Hematopoietic multipotent progenitor cell treated with erythropoietin and hydrocortisone succinate and interleukin-3 and kit ligand, for 4 days (in vitro differentiated cells): ENCODE data around the gene KCNJ15.
A peak's percentile ranks its signal among the peaks of the same experiment; 100 is the strongest.
"Not testable (repeated sequence)": the region's sequence is repeated elsewhere in the genome, so short reads cannot be mapped to it uniquely, and the experiment has no call there.

ENCODE experiments used
- DNase-seq: peaks from one replicate; pipeline ENCODE4 v3.0.0-alpha.2; 2015

KCNJ15 gene

DNA sequence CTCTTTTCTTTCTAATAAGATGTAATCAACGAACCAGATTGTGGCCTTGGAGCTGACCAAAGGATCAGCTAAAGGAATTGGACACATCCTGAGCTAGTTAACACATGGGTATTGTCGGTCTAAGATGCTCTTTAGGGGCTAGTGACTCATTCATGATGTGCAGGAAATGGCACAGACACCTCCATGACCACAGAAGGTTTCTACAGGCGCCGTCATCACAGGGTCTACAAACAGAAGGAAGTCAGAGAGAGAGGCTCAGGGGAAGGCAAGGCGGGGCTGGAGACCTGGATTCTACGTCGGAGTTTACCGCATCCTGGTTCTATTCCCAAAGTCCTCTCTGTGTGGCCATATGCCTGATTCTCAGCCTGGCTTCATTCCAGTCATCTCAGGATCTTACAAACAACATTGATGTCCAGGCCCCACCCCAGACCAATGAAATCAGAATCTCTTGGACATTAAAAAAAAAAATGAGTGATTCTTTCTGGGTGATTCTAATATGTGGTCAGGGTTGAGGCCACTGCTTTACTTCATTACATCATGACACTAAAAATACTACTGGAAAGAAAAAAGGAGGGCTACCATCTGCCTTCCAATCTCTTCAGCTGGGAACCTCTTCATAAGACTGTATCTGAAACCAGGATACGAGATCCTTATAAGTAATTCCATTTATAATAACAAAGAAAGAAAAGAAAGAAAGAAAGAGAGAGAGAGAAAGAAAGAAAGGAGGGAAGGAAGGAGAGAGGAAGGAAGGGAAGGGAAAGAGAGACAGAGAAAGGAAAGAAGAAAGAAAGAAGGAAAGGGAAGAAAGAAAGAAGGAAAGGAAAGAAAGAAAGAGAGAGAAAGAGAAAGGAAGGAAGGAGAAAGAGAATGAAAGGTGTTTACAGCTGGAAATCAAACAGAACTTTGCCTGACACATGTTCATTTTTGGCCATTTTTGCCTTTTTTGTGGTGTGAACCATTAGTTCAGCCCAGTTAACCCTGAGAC is 11.6 kb upstream of the KCNJ15 start:
- DNase-seq: peak; percentile 43

DNA sequence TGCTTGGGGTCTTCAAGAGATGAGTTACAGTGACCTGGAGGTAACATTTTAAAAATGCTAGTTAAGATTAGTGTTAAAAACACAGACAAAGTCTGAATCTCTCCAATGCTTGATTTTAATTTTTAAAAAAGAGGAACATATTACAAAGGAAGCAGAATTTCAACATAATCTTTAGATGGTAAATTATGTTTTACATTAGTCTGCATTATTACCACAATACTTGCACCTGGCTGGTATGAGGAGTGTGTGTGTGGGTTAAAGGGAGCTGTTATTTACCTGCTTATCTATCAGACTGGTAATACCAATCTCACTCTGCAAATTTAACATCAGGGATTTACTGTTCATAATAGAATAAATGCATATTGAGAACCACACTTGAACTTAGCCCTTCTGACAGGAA is 10.3 kb upstream of the KCNJ15 start:
- no peak for DNase-seq

DNA sequence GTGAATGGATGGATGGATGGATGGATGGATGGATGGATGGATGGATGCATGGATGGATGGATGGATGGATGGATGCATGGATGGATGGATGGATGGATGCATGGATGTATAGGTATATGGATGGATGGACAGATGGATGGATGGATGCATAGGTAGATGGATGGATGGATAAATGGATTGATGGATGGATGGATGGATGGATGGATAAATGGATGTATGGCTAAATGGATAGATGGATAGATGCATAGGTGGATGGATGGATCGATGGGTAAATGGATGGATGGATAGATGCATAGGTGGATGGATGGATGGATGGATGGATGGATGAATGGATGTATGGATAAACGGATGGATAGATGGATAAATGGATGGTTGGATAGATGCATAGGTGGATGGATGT is 9.7 kb upstream of the KCNJ15 start:
- DNase-seq: not testable (repeated sequence)

DNA sequence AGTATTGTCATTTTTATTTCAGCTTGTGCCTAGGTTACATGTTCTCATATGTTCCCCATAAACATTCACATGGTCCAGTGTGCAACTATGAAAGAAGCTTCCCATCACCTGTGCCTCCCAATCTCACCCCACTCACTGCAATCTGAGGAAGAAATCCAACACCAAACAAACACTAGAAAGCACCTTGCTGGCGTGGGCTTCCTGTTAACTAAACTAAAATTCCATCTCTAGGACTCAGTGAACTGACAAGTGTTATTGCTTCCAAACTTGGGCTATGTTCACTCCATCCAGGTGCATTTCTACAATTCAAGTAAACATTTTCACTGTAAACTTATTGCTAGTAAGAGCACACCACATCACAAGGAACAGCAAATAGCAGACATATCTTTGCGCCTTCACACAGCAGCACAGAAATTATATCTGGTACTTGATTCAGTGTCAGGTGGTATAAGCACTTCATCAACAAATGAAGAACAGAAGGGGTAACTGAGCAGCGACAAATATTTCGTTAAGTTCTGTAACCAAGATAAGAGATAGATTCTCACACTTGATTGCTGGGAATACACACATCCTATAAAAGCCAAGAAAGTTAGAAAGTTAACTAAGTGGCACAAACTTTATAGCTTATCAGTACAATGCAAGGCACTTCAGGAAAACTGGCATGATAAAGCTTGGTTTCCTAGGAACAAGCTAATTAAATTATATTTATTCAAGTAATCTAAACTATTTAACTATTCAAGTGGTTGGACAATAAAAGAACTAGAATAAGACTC is 8.9 kb upstream of the KCNJ15 start:
- DNase-seq: no peak

DNA sequence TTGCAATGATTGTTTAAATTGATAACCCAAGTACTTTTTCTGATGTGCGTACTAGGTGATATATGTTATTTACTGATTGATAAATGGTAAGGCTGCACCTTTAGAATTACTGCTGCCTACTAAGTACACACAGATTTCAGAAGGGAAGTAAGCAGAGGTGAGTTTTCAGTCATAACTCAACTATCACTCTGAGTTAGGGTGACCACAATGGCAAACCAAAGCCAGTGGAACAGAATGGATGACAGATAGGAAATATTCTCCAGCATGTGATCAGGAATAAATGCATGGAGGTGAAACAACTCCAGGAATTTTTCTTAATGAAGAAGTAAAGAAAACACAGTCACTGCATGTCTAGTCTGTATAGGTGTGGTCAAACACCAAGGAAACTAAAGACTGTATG is 7.5 kb upstream of the KCNJ15 start:
- DNase-seq: no peak

DNA sequence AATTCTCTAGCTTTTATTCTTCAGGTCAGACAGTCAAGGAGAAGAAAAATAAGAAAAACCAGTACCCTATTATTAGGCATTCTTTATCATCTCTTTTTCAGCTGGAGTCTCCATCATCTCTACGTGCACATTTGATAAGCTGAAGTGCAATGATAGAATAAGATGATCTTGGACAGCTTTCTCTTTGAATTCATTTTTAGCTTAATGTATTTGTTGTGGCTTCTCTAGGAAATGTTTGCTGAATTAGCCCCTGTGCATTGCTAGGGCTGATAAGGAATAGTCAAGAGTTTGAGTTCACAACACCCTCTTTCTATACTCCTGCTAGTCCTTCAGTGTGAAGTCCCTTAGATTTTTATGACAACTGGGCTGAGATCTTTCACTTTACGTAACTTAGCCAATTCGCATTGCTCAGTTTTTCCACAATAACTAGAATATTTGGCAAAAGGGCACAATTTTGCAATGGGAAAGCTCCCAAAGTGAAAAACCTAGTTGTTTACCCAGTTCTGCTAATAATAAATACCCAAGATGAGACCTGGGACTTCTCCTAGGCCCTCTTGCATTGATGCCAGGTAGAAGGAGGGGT is 7.0 kb upstream of the KCNJ15 start:
- DNase-seq: peak; percentile 63

DNA sequence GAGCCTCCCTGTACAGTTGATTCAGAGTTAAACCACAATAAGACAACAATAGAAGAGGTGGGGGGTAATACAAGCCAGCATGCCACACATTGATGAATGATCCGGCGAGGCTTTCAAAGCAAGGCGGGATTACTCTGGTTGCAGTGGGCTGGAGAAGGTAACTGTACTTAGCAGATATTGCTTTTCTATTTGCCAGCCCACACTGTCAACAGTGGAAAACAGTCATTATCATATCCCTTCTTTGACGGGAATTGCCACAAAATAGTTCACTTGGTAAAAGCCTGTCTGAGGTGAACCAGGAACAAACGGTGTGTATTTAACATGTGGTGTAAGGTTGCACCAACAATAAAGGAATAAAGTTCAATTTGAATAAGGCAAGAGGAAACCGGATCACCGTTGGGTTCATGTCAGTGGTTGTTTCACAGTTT is 5.8 kb upstream of the KCNJ15 start:
- DNase-seq: no peak

DNA sequence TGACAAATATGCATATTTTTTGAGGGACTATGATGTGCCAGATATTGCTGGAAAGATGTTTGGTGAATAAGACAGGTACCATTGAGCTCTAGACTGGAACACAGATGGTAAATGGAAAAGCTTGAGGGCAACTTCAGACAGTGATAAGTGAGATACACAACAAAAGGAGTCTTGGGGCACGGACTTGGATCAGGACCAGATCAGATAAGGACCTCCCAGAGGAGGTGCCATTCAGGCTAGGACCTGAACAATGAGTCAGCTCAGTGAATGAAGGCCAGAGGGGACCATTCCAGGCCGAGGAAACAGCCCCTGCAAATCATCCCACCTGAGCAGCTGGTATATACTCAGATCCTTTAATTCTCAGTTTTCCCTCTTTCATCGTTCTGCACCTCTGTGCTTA is 1.8 kb upstream of the KCNJ15 start:
- DNase-seq: peak; percentile 26

DNA sequence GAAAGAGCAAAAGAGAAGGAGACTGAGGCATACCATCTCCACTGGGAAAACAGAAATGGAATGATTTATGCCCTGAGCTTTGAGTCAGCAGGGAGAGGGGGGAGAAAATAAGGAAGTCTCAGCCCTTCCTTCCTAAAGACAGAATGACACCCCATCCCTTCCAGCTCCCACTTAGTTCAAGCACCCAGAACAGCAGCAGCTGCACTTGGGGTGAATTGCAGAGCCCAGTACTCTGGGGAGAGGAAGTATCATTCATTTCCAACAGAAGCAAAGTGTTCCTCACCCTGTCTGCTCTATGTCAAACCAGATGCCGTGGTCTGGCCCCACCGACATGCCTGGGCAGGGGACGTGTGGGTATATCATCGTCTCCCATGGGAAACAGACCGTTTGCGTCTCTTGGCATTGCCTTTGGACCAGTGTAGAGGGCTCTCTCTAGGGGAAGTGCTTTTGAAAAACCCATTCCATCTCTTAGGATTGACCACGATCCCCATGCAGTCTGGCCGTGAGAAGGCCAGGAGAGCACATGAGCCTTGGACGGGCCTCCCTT is 1.1 kb upstream of the KCNJ15 start:
- no peak for DNase-seq

DNA sequence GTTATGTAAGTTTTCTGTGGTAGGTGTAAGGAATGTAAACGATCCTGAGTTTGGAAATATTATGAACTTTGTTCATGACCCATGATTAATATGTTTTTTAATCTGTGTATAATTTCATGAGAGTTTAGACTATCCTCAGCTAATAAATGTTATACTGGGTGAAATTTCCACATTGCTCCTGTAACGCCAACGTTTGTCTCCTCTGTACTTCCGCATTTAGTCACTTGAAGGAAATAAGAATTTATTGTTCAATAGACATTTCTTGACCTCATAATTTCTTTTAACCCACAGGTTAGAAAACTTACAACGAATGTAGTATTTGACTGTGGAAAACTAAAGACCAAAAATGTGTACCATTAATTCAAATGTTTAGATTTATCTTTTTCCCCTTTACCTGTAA is 876 bp downstream of the KCNJ15 start:
- DNase-seq: peak; percentile 48

DNA sequence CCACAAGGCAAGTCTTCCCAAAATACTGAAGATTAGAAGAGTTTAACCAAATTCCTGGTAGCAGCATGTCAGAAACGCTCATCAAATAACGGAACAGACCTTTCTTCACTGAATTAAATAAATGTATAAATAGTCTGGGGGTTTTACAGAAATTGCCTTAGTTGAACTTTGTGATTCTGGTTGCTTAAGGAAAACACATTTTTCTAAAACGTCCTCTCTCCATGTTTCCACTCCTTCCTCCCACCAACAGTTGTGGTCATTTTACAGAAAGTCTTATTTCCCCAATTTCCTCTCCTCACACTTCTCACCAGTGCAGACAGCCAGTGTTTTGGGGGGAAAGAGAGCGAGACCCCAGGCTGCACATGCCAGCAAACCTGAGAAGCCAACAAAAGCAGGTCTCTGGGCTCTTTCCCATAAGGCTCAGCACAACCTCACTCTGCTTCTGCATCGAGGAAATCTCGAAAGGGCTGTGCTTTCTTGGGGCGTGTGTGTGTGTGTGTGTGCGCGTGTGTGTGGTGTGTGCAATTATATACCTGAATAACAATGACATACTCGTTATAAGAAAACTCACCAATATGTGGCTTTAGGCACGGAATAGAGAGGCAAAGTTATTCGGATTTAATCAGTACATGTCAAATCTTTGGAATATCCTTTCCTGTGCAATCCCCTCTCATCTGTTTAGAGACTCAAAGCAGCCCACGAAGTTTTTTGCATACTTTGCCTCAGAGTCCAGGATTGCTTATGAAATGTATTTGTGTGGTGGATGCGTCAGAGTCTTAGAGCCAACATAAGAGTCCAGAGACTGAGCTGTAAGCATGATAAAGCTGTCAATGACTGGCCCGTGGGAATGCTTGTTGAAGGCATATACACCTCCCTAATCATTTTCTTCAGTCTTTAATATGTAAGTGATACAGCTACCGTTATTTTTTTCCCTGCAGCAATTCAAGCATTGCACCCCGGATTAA is 2.0 kb downstream of the KCNJ15 start:
- peak; percentile 22 for DNase-seq

DNA sequence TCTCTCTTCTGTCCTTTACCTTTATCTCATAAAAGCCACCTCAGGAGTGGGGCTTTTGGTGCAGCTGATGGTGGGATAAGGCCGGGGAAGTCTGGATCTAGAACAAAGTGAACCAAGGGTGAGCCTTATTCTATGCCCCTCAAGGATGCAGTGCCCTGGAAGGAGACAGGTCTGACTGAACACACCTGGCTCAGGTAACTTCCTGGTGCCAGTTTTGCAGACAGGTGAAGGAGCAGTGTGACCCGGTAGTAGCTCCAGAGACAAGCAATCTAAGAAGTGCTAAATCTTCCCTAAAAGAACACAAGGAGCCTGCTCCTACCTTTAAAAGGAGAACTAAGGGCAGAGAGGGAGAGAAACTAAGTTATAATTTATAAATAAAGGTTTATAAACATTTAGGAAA is 2.9 kb downstream of the KCNJ15 start:
- no peak for DNase-seq

DNA sequence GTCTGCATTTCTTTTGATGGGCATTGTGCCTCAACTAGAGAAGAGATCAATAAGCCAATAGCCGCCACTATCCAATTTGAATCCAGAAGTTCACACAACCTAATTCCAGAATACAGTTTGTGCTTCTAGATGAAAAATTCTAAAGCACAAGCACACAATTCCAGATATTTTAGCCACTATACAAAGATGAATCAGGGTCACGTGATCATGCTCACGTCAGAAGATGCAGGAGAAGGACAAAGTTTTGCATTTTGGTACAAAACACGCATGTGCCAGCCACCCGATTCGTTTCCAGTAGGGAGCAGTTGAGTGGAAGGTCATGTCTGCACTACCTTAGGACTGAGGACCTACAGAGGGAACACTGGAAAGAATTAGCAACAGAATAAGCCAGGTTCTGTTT is 3.6 kb downstream of the KCNJ15 start:
- DNase-seq: no peak

DNA sequence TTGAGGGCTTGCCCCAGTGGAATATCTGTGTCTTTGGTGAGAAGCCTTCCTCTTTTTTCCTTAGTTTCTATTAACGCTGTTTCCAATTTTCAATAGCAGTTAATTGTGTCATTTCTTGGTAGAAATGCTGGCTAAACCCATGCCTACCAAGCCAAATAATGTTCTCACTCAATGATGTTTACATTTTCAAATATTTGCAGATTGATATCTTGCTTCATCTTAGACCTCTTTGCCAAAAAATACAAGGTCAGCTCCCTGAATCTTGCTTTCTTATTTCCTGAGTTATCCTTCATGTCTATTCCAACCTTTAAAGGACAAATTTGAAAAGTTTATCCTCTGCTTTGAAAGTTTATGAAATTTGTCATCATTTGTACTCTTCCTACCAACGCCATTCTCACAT is 5.1 kb downstream of the KCNJ15 start:
- no peak for DNase-seq

DNA sequence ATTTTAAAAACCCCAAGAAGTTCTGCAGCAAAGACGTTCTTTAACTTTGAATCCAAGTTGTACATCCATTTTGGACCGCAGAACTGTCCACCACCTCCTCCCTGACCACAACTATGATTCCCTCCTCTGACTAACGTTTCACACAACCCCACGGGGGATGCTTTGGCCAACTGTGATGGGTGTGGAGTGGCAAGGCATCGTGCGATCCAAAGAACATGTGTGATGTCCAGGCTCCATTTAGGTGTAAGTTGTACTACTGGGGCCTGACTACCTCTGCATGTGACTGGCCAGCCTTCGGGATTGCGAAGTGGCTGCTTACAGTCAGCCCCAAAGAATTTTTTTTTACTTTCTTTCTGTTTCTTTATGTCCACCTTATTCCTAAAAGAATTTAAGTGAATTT is 6.7 kb downstream of the KCNJ15 start:
- DNase-seq: no peak

DNA sequence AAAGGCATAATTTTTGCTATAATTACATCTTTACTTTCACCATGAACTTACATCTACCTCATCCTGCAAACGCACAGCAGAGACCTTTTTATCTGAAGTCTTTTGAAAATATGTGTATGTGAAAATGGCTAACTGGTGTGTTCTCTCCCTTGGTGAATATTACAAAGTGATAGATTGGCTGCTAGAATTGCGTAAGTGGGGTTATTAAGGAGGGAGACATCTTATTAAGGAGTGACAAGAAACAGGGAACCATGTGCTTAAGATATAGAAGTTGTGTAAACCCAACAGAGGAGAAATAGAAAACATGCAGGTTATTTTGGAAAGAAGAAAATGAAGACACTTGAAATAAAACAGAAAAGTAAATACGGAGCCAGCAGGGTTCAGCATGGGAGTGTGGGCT is 7.8 kb downstream of the KCNJ15 start:
- no peak for DNase-seq

DNA sequence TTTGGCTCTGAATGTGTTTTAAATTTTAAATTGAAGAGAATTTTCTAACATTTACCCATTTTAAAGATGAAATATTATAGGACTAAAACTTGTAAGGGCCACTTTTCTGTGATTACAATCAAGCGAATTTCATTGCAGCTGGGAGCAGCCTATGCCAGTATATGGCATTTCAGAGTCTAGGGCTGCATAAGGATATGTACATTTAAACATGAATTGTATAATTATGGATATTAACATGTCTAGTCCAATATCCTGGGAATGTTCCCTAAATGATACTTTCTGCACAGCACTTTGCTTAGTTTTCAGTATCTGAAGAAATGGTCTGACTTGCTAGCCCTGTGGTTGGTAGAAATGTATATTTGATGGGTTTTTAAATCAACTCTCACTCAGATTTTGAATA is 8.4 kb downstream of the KCNJ15 start:
- no peak for DNase-seq

DNA sequence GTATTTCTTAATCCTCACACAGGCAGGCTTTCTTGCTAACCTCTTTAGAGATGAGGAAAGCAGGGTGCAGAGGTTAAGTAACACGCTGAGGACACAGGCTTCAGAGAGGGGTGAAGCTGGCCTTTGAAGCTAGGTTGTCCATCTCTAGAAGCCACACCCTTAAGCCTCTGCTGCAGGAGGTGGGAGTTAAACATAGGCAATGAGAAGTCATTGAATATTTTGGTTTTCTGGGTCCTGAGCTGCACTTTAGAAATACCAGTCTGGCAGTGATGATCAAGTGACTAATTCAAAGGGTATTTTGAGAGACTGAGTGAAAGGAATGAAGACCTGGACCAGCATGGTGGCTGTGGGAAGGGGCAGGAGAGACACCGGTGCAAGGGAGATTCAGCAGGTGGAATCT is 9.9 kb downstream of the KCNJ15 start:
- DNase-seq: no peak

DNA sequence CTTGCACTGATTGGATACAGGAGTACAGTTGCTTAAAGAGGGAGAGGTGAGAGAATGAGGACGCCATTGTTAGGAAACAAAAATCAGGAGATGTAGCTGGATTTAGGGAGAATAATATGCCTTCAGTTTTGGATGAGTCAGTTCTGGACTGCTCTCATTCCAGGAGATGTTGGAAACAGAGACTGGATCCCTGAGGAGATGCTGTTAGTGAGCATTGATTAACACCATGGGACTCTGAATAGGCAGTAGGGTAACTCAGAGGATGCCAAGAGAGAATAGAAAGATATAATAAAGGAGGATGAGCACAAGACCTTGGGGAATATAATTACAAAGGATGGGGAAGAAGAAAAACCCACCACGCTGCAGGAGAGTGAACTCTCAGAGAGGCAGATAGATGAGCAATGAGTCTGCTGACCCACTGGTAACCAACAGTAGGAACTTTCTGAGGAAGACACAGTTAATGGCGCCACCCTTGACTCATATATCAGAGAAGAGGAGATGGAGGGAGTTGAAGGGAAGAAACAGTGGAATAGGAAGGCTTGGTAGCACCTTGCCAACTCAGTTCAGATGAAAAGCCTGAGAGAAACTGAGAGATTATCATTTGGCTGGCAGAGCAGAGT is 10.5 kb downstream of the KCNJ15 start:
- no peak for DNase-seq

DNA sequence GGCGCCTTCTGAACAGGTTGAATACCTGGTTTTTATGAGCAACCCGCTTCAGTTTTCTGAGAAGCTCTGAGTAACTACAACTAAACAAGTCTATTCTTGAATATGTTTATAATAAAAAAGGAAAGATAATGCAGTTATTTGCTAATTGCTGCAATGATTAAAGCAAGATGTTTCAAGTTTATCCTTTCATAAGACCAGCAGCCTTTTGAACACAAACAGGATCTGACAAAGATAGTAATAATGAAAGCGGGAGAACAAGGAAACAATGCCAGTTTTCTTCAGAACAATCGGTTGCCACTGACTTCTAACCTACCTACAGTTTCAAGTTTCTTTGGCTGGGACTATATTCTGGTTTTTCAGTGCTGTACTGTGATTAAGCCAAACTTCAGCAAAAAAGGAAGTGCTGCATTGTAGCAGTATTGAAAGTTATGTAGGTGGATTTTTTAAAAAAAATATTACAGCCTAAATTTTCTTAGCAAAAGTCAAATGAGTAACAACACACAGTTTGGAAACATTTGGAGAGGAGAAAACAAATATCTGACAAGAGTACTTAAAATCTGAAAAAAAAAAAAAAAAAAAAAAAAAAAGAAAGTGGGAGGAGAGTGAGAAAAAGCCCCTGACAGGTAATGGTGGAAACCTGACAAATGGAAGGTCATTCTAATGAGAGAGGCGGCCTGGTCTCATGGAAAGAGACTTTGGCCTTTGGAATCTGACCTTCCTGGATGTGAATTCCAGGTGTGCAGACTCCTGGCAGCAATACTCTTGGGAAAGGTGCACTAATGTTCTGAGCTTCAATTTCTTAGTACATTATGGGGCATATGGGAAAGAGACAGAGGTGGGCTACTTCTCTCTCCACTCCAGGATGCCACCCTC is 11.4 kb downstream of the KCNJ15 start:
- no peak for DNase-seq
